ENCODE measurements around the gene PLVAP.
"Not testable (repeated sequence)": the region's sequence is repeated elsewhere in the genome, so short reads cannot be mapped to it uniquely, and the experiment has no call there.

PLVAP gene

DNA sequence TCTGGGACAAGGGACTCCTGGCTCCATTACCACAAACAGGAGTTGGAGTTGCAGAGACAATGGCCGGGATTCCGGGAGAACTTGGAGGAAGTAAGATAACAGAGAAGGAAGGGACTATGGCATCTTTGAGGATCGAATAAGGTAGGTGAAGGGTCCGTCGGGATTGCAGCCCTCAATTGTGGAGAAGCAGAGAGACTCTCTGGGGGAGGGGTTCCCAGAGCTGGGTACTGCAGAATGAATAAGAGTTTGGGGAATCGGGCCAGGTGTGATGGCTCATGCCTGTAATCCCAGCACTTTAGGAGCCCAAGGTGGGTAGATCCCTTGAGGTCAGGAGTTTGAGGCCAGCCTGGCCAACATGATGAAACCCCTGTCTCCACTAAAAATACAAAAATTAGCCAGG lies 24.5 kb upstream of the PLVAP start:
- DNase-seq, result no peak

DNA sequence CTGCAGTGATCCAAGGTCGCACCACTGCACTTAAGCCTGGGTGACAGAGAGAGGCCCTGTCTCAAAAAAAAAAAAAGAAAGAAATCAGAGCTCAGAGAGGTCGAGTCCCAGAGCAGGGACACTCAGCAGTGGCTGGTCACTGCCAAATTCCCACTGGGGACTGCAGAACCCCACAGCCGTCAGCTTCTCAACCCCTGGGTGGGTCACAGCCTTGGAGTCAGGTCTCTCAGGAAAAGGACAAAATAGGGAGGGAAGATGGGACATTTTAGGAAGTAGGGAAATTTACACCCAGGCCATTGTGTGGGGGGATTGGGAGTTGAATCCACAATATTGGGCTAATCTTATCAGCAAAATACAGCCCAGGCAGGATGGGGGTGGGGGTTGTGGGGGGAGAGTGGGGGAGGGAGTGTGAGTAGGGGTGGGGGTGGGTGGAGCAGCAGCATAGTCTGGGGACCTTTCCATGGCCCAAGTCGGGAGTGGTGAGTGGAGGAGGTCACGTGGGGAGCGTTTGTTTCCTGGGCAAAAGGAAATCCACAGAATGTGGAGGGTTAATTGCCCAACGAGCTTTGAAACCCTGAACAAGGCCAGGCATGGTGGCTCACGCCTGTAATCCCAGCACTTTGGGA lies 21.9 kb upstream of the PLVAP start:
- no peak for DNase-seq

DNA sequence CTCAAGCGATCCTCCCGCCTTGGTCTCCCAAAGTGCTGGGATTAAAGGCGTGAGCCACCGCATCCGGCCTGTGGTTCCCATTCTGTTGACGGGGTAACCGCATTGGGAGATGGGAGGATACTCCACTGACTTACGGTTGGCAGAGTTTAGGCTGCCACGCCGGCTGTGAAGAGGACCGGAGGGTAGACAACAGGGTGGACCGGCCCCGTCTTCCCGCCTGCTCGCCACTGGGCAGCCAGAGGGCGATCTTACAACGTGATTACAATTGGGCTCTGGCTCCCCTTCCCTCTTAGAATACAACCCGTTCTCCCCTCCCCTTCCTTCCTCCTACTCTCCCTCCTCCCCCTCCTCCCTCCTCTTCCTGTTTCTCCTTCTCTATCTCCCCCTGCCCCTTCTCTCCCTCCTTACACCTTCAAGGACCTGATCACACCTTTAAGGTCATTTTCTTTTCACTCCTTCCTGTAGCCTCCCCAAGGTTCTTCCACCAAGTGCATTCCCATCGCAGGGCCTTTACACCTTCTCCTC lies 17.8 kb upstream of the PLVAP start:
- DNase-seq, result peak; percentile 54

DNA sequence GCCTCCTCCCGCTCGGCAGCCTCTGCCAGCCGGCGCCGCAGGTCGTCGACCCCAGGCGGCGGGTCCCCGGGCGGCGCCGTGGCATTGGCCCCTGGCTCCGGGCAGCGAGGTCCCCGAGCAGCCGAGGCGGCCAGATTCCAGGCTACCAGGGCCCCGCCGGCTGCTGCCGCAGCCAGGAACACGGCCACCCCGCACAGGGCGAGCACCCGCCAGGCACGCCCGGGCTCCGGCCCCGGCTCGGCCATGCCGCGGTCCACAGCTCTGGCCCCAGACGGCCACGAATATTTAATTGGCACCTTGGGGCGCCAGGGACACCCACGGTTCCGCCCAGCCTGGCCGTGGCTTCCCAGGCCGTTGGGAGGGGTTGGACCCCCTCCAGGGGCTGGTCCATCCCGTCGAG lies 16.8 kb upstream of the PLVAP start, which contains the start of gene CCDC194:
Gene CCDC194 (minus strand): TSS at position 283 of the 400 bp plus-strand sequence. CDS start 38 bp downstream, at position 245.
- no peak for DNase-seq

DNA sequence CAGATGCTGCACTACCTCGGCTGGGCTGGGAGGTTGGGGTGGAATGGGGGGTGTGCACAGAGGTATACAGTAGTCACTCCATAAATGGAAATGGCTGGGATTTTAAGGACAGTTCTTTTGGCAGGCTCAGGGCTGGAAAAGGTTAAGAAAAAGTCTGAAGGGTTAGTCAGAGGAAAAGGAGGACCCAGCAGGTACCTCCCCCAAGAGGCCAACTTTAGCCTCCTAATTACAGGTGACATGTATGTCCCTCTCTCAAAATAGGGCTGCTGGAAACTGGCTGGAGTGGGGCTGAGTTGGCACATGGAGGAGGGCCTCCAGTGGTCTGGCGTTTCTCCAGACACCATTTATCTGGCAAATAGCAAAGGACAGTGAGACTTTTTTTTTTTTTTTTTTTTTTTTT lies 15.9 kb upstream of the PLVAP start:
- peak; percentile 13 for DNase-seq

DNA sequence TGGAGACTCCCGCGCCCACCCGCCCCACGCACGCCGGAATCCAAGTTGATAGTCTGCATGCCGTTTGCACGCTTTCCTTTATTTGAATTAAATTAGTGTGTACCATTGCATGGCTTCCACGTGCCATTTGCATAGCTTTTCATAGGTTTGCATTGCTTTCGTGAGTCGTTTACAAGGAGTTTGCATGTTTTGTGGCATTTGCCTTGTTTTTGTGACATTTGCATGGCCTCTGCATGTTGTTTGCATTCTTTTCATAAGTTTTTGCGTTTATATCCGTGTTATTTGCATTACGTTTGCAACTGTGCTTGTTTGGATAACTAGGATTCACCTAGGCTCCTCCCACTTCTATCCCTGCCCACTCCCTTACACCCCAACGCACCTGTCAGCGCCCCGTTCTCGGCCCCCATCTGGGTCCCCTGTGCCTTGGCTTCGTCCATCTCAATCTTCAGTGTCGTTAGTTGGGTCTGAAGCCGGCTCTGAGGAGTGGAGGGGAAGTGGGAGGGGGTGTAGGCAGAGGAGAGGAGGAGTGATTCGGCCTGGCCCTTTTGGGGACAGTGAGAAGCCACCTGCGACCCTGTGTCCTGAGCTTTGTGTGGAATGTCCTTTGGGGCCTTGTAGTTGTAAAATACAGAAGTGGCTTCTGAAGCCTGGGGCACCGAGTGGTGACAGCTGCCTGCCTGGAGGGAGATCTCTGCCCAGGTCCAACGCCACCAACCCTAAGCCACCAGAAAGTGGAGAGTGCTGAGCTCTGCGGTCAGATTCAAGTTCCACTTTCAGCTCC lies 14.4 kb upstream of the PLVAP start:
- DNase-seq, result no peak

DNA sequence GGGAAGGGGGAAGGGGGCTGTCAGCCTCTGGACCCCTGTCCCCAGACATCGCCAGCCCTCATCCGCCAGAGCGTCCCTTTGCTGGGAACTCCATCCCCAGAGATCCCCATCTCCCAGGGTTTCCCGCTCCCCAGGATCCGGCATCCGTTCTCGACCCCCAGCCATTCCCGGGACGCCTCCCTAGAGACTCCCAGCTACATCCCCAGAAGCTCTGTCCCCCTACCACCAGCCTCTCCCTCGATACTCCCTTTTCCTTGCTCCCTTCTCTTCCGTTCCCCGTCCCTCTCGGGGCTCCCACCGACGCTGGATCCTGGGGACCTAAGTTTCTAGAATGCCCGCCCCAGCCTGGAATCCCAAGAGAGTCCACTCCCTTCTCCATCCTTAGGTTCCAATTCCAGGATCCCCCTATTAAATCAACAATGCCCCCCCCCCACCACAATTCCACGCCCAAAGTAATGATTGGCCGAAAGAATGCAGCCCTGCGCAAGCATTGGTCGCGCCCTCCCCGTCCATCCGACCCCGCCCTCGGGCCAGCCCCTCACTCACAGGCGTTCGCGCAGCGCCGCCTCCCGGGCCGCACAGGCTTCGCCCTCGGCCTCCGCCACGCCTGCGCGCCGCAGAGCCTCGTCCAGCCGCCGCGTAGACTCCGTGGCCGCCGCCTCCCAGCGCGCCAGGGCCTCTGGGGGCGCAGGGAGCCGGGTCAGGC lies 13.7 kb upstream of the PLVAP start:
- peak; percentile 91 for DNase-seq

DNA sequence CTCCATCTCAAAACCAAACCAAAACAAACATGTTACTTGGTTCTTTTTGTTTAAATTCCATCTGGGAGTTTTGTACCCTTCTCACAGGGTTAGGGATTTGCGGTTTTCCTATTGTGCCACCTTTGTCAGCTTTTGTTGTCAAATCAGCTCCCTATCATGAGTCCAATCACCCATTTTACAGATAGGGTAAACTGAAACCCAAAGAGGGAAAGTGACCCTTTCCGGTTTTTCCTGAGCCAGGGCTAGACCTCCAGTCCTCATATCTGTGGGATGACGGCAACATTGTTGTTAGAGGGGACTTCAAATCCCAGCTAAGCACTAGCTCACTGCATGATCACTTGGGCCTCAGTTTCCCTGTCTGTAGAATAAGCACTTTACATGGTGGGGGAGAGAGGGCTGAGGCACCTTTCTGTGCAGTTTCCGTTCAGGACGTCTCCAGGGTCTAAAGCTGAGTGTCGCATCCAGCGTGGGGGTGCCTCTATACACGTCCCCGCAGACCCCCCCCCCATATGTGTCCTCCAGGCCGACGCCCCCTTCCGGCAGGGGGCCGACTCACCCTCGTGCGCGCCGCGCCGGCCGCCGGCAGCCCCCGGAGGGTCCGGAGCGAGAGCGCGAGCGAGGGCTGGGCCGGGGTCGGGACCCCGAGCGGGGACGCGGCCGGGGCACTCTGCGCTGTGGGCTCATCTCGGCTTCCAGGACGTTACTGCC lies 13.0 kb upstream of the PLVAP start:
- DNase-seq, result peak; percentile 9

DNA sequence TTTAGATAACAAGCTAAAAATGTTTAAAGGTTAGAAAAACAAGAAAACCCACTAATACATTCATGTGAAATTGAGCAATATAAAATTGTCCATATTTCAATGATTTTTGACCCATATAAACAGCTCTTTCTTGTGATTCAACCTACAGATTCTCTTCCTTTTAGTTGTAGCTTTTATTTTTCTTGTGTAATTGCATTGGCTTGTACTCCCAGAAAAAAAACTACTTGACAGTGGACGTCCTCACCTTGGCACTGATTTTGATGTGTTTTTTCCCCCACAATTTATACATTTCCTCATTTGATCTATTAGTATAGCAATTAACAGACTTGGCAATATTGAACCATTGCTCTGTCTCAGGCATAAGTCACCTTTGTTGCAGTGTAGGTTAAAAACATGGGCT lies 12.1 kb upstream of the PLVAP start:
- no peak for DNase-seq

DNA sequence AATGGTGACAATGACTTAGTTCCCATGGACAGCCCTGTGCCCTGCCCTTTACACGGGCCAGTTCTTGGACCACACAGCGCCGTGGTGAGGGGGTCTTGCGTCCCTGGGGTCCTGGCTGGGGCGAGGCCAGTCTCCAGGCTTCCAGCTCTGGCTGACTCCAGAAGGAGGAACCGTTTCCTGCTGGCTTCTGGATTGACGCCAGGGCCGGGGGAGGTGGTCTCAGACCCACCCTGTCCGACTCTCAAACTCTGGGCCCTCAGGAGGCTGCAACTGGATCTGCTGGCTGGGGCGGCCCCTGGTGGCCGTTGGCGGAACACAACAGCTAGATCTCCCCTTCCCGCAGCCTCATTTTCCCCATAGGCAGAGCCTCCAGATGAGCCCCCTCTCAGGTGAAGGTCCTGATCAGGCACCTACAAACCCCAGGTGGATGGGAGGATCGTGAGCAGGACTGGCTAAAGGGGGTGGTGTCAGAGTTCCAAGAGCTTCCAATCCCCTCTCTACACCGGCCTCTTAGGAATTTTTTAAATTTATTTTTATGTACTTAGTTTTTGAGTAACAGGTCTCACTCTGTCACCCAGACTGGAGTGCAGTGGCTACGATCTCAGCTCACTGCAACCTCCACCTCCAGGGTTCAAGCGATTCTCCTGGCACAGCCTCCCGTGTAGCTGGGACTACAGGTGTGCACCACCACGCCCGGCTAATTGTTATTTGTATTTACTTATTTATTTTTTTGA lies 8.9 kb upstream of the PLVAP start:
- DNase-seq, result peak; percentile 65

DNA sequence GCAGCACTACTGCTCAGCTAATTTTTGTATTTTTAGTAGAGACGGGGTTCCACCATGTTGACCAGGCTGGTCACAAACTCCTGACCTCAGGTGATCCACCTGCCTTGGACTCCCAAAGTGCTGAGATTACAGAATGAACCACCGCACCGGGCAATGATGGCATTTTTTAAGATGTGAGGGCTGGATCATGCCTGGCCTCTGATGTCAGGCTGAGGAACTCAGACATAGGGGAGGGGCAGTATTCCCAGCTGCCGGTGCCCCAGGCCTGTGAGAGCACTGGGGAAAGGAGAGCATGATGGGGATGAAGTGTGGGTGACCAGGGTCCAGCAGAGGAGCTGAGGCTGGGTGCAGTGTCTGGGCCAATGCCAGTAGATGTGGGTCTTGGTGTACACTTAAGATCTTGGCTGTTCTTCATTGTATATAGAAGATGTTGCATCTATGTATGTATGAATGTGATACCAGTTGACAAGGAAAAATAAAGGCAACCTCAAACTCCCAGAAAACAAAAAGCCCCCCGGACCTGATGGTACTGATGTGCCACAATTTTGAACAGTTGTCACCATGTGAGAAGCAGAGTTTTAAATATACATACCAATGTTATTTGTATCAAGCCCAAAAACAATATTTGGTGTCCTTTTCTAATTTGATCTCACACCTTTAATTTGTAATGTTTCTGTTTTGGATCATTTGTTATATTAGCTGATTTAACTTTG lies 3.4 kb upstream of the PLVAP start:
- no peak for DNase-seq

DNA sequence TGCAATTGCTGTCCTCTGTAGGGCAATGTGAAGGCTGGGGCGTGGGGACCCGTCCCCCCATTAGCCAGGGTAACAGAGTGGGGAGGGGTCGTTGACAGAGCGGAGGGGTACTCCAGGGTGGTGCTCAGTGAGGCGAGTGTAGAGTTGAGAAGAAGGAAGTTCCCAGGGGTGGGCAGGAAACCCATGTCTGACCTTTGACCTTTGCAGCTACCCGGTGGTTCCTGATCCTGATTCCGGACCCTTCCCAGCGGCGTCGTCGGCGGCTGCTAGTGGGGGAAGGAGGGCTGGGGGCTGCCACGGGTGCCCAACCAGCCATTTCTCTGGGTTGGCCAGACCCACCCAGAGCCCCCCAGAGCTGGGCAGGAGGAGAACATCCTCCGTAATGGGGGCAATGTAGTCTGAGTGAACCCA lies 2.1 kb upstream of the PLVAP start:
- no peak for DNase-seq

DNA sequence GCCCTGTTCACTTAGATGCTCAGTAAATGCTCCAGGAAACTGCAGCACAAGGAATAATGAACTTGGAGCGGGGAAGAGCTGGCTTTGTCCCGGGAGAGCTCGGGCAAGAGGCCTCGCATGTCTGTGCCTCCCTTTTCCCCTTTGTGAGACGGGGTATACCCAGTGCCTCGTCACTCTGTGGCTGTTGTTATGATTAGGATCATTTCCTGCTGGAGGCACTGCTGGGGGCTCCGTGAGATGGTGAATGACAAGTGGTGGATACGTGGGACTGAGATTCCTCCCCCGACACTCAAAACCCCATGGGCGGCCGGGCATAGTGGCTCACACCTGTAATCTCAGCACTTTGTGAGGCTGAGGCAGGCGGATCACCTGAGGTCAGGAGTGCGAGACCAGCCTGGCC lies 1.1 kb upstream of the PLVAP start:
- DNase-seq, result no peak

DNA sequence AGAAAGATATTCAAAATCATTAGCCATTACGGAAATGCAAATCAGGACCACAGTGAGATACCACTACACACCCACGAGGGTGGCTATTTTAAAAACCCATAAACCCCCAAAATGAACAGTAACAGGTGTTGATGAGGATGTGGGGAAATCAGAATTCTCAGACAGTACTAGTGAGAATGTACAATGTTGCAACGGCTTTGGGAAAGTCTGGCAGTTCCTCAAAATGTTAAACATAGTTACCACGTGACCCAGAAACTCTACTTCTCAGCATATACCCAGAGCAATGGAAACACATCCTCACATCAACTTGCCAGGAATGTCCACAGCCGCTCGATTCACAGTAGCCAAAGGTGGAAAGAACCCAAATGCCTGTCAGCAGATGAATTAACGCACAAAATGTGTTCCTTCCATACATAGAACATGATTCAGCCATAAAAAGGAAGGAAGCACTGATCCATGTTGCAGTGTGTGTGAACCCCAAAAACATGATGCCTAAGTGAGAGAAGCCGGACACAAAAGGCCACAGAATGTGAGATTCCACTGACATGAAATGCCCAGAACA lies 7.0 kb downstream of the PLVAP start:
- DNase-seq, result peak; percentile 27

DNA sequence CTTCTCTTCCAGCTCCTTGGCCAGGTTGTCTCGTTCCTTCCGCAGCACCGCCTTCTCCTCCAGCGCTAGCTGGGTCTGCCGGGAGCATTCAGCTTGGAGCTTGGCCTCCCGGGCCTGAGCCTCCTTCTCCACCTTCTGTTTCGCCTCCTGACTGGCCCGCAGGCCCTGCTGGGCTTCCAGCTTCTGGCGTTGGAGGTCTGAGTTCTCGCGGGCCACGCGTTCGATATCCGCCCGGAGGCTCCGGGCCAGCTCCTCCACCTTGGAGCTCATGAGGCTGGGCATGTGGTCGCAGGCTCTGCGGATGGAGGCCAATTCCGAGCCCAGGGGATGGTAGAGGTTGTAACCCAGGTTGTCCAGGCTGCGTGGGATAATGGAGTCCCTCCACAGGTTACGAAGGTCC lies 11.8 kb downstream of the PLVAP start:
- DNase-seq, result no peak

DNA sequence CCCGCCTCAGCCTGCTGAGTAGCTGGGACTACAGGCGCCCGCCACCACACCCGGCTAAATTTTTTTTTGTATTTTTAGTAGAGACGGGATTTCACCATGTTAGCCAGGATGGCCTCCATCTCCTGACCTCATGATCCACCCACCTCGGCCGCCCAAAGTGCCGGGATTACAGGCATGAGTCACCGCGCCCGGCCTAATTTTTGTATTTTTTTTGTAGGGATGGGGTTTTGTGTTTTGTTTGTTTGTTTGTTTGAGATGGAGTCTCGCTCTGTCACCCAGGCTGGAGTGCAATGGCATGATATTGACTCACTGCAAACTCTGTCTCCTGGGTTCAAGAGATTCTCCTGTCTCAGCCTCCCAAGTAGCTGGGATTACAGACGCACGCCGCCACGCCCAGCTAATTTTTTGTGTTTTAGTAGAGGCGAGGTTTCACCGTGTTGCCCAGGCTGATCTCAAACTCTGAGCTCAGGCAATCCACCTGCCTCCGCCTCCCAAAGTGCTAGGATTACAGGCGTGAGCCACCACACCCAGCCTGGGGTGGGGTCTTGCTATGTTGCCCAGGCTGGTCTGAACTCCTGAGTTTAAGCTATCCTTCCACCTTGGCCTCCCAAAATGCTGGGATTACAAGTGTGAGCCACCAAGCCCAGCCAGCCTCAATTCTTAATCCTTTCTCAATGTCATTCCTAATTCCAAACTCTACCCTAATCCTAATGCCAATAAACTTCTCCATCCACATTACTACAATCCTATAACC lies 13.1 kb downstream of the PLVAP start:
- DNase-seq, result not testable (repeated sequence)

DNA sequence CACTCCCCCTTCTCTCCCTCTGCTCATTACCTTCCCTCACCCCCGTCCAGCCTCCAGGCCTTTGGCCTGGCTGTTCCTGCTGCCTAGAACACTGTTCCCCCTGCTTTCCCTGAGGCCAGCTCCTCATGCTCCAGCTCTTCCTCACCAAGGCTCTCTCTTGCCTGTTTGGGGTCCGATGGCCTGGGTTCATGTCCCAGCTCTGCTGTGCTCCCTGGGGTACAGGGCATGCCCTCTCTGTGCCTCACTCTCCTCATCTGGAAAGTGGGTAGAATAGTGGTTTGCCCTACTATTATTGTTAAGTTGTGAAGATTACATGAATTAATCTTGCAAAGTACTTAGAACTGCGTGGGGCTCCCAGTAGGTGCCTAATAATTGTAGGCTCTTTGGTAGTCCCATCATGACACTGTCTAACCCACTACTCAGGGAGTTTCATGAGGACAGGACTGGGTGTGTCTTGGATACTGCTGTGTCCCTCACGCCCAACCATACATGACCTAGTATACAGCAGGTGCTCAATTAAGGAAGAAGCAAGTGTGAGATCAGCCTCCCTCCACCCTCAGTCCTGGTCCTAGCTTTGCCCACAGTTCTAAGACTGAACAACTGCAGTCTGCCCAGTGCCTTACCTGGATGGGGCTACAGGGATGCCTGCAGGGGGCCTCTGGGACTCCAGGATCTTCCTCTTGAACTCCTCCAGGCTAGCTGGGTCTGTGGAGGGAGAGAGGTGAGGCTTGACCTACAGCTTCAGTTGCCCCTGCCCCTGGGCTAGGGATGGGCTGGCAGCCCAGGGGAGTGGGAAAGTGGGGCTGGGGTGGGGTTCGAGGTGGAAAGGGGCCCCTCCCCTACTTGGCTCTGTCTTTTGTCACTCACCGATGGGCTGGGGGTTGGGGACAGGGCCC lies 17.0 kb downstream of the PLVAP start:
- no peak for DNase-seq

DNA sequence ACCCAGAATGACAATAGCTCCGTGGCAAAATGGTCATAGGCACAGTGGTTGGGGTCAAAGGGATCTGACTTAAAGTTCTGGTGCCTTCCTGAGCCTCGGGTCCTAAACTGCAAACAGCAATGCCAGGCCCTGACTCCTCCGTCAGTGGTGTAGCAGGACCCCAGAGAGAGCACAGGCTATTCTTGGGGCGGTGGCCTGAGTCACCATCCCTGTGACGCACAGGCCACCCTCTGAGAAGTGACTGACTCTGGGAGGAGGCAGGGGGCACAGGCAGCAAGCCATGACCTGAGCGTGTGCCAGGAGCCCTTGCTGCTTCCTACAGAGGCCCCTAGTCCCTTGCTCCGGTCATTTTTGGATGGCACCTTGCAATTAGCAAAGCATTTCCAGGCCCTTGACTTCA lies 18.7 kb downstream of the PLVAP start:
- DNase-seq, result peak; percentile 55

DNA sequence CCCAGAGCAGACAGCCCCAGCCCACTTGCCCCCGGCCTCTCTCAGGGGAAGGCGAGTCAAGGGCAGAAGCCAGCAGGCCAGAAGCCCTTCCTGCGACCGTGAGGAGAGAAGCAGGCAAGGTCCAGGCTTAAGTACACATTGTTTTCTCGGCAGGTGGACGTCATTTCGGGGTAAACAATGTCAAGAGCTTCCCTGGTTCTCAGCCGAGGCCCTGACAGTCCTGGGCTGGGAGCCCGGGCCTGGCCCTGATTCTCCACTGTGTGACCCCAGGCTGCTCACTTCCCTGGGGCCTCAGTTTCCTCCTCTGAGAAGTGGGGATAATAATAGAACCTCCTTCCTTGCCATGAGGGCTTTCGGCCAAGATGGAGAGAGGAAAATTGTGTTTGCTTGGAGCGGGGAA lies 19.4 kb downstream of the PLVAP start:
- no peak for DNase-seq

All from fibroblast of skin of scalp (primary cell).